ENCODE measurements around the gene CFAP90. TPM values are rescaled to one million over a fixed set of nuclear protein-coding genes. Genes with fewer than 3 reads are reported as not detected.

Gene CFAP90
- total and polyA plus RNA-seq, 2 donors (not counting 3 experiments of a cell fraction or from before 2014, with no cell fraction given): 0.07 TPM; not detected in 1

GRCh38 chr5:7824995-7825394, 25.9 kb downstream of the CFAP90 start:
- ChIA-PET POLR2A (no interaction called here), CTCF (no interaction called here)
- H3K4me2 ChIP-seq (ENCODE audit: insufficient read depth, low read length): no peak overlapping the region
- dilution Hi-C loops (cut with MboI; ENCODE audit: extremely low pct_ligation_motif_present, low sequenced_read_pairs): no loop called here
- FAIRE-seq: no peak
- no peaks in the 10 kb centered on the region for H3K9me1 ChIP-seq (replicated peaks; ENCODE audit: control insufficient read depth, extremely low read depth, insufficient read depth, low read length)
- no peak overlapping the region for H2AFZ ChIP-seq (ENCODE audit: low read depth, low read length)
- H3K4me3 ChIP-seq (replicated peaks in 1 of 3; ENCODE audit: insufficient read depth in 1 of 3, low read depth in 1 of 3, low read length in 3 of 3): no peak overlapping the region
- H3K79me2 ChIP-seq (ENCODE audit: control insufficient read depth, insufficient read depth, low read length): no peaks in the 10 kb centered on the region
- no peaks in the 10 kb centered on the region for H4K20me1 ChIP-seq (replicated peaks; ENCODE audit: control insufficient read depth, extremely low read depth, insufficient read depth, low read length)
- H3K27me3 ChIP-seq (ENCODE audit: control insufficient read depth in 2 of 2, insufficient read depth in 2 of 2, low read length in 2 of 2): no peaks in the 10 kb centered on the region
- no peak for TF ChIP-seq MAX (IDR thresholded peaks at IDR 0.05; ENCODE audit: insufficient read depth, insufficient read length)
- no peak for TF ChIP-seq MYC (IDR thresholded peaks at IDR 0.05; ENCODE audit: low read depth, low read length)
- TF ChIP-seq FOS (IDR thresholded peaks at IDR 0.05; ENCODE audit: borderline replicate concordance, insufficient read depth, low read length): no peak
- TF ChIP-seq POLR2A (IDR thresholded peaks at IDR 0.05; ENCODE audit: low read depth, low read length): no peak
- no peak for TF ChIP-seq GATA2 (IDR thresholded peaks at IDR 0.05; ENCODE audit: insufficient read depth, insufficient read length, low read depth, low read length)
- no peak for TF ChIP-seq POLR2AphosphoS5 (IDR thresholded peaks at IDR 0.05; ENCODE audit: insufficient read depth, low read depth, low read length)
- TF ChIP-seq JUN (IDR thresholded peaks at IDR 0.05; ENCODE audit: borderline replicate concordance, insufficient read depth, insufficient read length, low read depth): no peak
- no peak for TF ChIP-seq CTCF (IDR thresholded peaks at IDR 0.05; ENCODE audit: extremely low read depth in 1 of 2, insufficient read depth in 1 of 2, low read depth in 1 of 2, low read length in 2 of 2)
- no peak for TF ChIP-seq EZH2 (IDR thresholded peaks at IDR 0.05; ENCODE audit: borderline replicate concordance, low read depth, low read length, severe bottlenecking)
- intact Hi-C loops (cut with micrococcal nuclease): no loop called here
- no peaks in the 10 kb centered on the region for H3K9me3 ChIP-seq (replicated peaks; ENCODE audit: control insufficient read depth, insufficient read depth, low read length)
- DNase-seq (ENCODE audit: low read depth, low spot score): no peak
- H3K9ac ChIP-seq (replicated peaks; ENCODE audit: extremely low read depth, insufficient read depth, low read length): no peak overlapping the region
- no peaks in the 10 kb centered on the region for H3K4me1 ChIP-seq (ENCODE audit: control insufficient read depth, extremely low read depth, insufficient read depth, low read length)
- BruUV-seq (replicated peaks): no TSS peak
- H3K36me3 ChIP-seq (ENCODE audit: control insufficient read depth in 2 of 2, extremely low read depth in 1 of 2, insufficient read depth in 2 of 2, low read length in 2 of 2): no peaks in the 10 kb centered on the region
- H3K27ac ChIP-seq (ENCODE audit: insufficient read depth, low read depth, low read length): no peak overlapping the region

All from endothelial cell of umbilical vein (primary cell).